HUDEP-2 (cell line): Measurements from ENCODE around the gene RTKN.

ENCODE experiments used
- DNase-seq, 76 experiments: peaks; one replicate each; lab custom pipeline; 2025; ENCODE audit not compliant: unreplicated experiment in 76 of 76; lab: John Stamatoyannopoulos, UW

Gene RTKN

GRCh38 chr2:74440378-74441169 is 1.2 kb downstream of the RTKN start:
- DNase-seq: peak in 49 of 76 experiments; percentile 3 to 80 (median 38)

- no peak for DNase-seq
Observed at GRCh38 chr2:74439803-74440377, 1.8 kb downstream of the RTKN start.

- no peak for DNase-seq
Observed at GRCh38 chr2:74439373-74439772, 2.4 kb downstream of the RTKN start.

GRCh38 chr2:74438248-74438647 is 3.5 kb downstream of the RTKN start:
- DNase-seq: no peak

GRCh38 chr2:74436848-74437695 is 4.7 kb downstream of the RTKN start:
- DNase-seq: no peak

- DNase-seq: no peak
Observed at GRCh38 chr2:74436111-74436805, 5.5 kb downstream of the RTKN start.

GRCh38 chr2:74430502-74430901 is 11.2 kb downstream of the RTKN start:
- no peak for DNase-seq

GRCh38 chr2:74429487-74430451 is 12.0 kb downstream of the RTKN start:
- DNase-seq: peak in 59 of 76 experiments; percentile 7 to 77 (median 43)

- no peak for DNase-seq
Observed at GRCh38 chr2:74428675-74429074, 13.1 kb downstream of the RTKN start.

- DNase-seq: no peak
Observed at GRCh38 chr2:74427551-74427950, 14.2 kb downstream of the RTKN start.

GRCh38 chr2:74426181-74426758 is 15.5 kb downstream of the RTKN start:
- no peak for DNase-seq

GRCh38 chr2:74425523-74425922 is 16.2 kb downstream of the RTKN start:
- DNase-seq: no peak

GRCh38 chr2:74424995-74425406 is 16.7 kb downstream of the RTKN start:
- DNase-seq: no peak

- DNase-seq: no peak
Observed at GRCh38 chr2:74424139-74424992, 17.4 kb downstream of the RTKN start.

GRCh38 chr2:74423231-74424095 is 18.3 kb downstream of the RTKN start:
- no peak for DNase-seq

GRCh38 chr2:74421221-74421870 is 20.4 kb downstream of the RTKN start, which contains the start of the genes C2orf81 and WDR54:
TSS of gene C2orf81 (minus strand) at chr2:74421619. CDS start at chr2:74421560, 59 bp downstream.
TSS of gene WDR54 (plus strand) at chr2:74421730. CDS start at chr2:74422154, 424 bp downstream.
- DNase-seq: peak in 72 of 76 experiments; percentile 20 to 88 (median 68)
